Testis (tissue), 3 donors: ENCODE measurements around the gene EBLN1. TPM values are rescaled to one million over a fixed set of nuclear protein-coding genes. Genes with fewer than 3 reads are reported as not detected.
A peak's percentile ranks its signal among the peaks of the same experiment; 100 is the strongest.

ENCODE experiments used
- DNase-seq: peaks from one replicate; pipeline ENCODE4 v3.0.0-alpha.2; 2019
- H3K27ac ChIP-seq, 2 donors: fragments of 200-600 bp; sonication (generic); one replicate each; pipeline ENCODE4 v1.5.1; 2019
- H3K27me3 ChIP-seq: fragments of 200-600 bp; sonication (generic); one replicate; pipeline ENCODE4 v1.5.1; 2019
- H3K36me3 ChIP-seq: fragments of 200-600 bp; sonication (generic); one replicate; pipeline ENCODE4 v1.5.1; 2017; ENCODE audit warnings: low read depth; ENCODE audit errors: missing control alignments
- H3K4me1 ChIP-seq: fragments of 200-600 bp; sonication (generic); one replicate; pipeline ENCODE4 v1.5.1; 2019
- H3K4me3 ChIP-seq, 2 donors: fragments of 200-600 bp; sonication (generic); one replicate each; pipeline ENCODE4 v1.5.1; 2017 to 2019
- H3K9me3 ChIP-seq: fragments of 200-600 bp; sonication (generic); one replicate; pipeline ENCODE4 v1.5.1; 2017
- POLR2A ChIP-seq: fragments of 450-650 bp; IDR thresholded peaks from one replicate; pipeline ENCODE4 v1.6.1; 2017; ENCODE audit warnings: antibody characterized with exemption, mild to moderate bottlenecking, moderate library complexity
- WGBS, 2 donors: methylation state at CpG; one replicate each; pipeline ENCODE4 v1.1.5; 2018; 5-methylcytosine and 5-hydroxymethylcytosine counted together
- intact Hi-C: fragments of 100-400 bp; cut with DNase I; formaldehyde crosslinking; loops from one replicate; pipeline ENCODE4 v1.15.1; 2023; ENCODE audit warnings: low total_unique reads
- polyA plus RNA-seq: library from polyadenylated mRNA; stranded (reverse); fragments of 350-450 nt; fragmentation: Illumina TruSeq; extraction: RNeasy Lipid Tissue Mini Kit (QIAGEN cat#74804); gene quantifications from one replicate; pipeline ENCODE4 v1.2.3, GENCODE V29; 2014; ENCODE audit warnings: low read depth, low replicate concordance; ENCODE audit not compliant: insufficient read depth
- total RNA-seq, 2 donors: library from RNA; depleted of rRNA; stranded (reverse); fragments of >200 nt; gene quantifications; one replicate each; pipeline ENCODE4 v1.2.3, GENCODE V29; 2016
- TF ChIP-seq, protein P1 (sequence below), 3 experiments: fragments of 450-650 bp in 2 of 3; fragments of 200-600 bp in 1 of 3; sonication (generic) in 1 of 3; IDR thresholded peaks; one replicate each; pipeline ENCODE4 v1.5.1; 2016 to 2019; ENCODE audit warnings: antibody characterized with exemption in 3 of 3, mild to moderate bottlenecking in 2 of 3, moderate library complexity in 1 of 3

Gene EBLN1
- total and polyA plus RNA-seq, 3 donors from 2014 or later: 1.4 to 4.7 (median 3.5) TPM

DNA sequence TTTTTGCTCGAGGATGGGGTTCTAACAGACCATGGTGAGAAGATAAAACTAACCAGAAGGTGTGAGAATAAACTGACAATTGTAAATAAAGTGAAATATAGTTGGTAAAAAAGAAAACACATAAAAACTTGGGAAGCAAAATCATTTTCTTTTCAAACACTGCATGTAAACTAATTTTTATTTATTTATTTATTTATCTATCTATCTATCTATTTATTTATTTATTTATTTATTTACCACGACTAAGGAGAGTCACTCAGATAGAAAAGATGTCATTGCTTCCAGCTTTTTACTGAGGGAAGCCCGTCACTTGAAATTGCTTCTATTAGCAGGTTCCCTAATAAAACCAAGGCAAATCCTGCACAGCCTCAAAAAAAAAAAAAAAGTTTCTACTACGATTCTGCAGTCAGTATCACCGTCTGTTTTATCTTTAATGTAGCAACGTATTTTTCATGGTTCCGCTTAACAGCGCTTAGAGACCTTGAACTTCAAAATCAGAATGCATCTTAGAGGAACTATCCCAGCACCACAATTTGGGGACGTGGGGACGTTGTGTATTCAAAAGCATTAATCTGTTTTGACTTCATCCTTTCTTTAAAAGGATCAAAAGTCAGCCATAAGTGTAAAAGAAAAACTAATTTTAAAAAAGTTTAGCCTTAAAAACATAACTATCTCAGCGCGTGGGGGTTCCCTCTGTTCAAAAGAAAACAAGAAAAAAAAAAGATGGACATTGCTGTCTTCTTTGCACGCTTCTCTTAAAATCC is 33.3 kb upstream of the EBLN1 start:
- intact Hi-C loops: loop anchor here (10.0 kb wide), 1 partner anchor 716 kb away; the partner anchor contains the start of gene MLLT10
- no peaks in the 10 kb centered on the region for H3K9me3 ChIP-seq
- H3K27ac ChIP-seq: peak overlapping the region; percentile 99
- no peaks in the 10 kb centered on the region for H3K27me3 ChIP-seq
- H3K4me3 ChIP-seq: peak overlapping the region; percentile 73 to 83
- DNase-seq: no peak
- peaks cover 7% of the 10 kb centered on the region for H3K4me1 ChIP-seq
- WGBS, 2 donors: 3 to 5% methylated on average over 13 of the region's 13 CpGs
- TF ChIP-seq POLR2A: no peak
- TF ChIP-seq, protein P1, sequence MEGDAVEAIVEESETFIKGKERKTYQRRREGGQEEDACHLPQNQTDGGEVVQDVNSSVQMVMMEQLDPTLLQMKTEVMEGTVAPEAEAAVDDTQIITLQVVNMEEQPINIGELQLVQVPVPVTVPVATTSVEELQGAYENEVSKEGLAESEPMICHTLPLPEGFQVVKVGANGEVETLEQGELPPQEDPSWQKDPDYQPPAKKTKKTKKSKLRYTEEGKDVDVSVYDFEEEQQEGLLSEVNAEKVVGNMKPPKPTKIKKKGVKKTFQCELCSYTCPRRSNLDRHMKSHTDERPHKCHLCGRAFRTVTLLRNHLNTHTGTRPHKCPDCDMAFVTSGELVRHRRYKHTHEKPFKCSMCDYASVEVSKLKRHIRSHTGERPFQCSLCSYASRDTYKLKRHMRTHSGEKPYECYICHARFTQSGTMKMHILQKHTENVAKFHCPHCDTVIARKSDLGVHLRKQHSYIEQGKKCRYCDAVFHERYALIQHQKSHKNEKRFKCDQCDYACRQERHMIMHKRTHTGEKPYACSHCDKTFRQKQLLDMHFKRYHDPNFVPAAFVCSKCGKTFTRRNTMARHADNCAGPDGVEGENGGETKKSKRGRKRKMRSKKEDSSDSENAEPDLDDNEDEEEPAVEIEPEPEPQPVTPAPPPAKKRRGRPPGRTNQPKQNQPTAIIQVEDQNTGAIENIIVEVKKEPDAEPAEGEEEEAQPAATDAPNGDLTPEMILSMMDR (IDR thresholded peaks at IDR 0.05): no peak
- no peaks in the 10 kb centered on the region for H3K36me3 ChIP-seq

DNA sequence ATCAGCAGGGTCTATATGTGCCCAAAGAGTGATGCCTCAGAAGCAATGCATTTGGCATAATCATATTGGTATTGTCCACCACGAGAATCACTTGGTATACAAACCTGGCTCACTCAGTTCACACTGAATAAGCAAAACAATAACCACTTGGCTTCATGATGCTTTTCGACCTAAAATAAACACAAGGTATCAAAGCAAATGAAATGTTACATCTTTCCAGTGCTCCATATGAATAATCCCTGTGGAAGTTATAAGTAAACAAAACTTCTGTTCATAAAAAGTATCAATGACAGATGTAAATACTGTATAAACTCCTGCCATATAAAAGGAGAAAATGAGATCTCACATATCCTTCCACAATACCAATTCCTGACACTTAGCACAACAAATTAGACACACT is 29.8 kb upstream of the EBLN1 start:
- DNase-seq: no peak
- 54 to 66% methylated on average over 2 of the region's 2 CpGs for WGBS, 2 donors
- intact Hi-C loops: no loop called here
- TF ChIP-seq POLR2A: no peak
- TF ChIP-seq, protein P1 (IDR thresholded peaks at IDR 0.05): no peak
- Histone ChIP-seq H3K27me3 (no peaks in the 10 kb centered on the region), H3K36me3 (no peaks in the 10 kb centered on the region), H3K4me1 (peaks cover 7% of the 10 kb centered on the region), H3K27ac (peak overlapping the region; percentile 7 to 36), H3K4me3 (no peak overlapping the region), H3K9me3 (no peaks in the 10 kb centered on the region)

DNA sequence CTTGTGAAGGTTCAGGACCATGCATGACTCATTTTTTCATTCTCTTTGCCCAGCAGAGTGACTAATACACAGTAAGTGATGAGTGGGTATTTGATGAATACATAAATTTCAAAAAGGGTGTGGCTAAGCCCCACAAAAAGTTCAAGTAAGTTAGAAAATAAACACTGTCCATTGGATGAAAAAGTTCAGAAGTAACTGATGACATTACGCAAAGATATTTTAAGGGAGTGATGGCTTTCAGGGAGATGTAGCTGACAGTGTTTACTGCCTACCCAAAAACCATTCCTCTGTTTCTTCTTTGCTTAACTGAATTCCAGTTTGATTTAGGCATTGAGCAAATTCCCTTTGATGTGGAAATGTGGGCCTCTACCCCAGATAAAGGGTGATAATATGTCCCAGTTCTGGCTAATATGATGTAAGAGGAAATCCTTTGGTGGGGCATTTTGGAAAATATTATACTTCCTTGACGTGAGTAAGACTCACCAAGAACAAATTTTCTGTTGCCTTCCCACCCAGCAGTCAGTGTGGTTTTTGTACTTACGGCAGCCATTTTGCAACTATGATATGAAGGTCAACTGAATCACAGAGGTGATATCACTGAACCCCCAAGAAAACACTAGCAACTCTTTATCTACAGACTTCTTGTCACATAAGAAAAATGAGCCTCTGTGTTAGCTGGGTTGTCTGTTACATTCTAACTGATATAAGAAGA is 29.0 kb upstream of the EBLN1 start:
- Histone ChIP-seq H3K9me3 (no peaks in the 10 kb centered on the region), H3K27me3 (no peaks in the 10 kb centered on the region), H3K36me3 (no peaks in the 10 kb centered on the region), H3K27ac (peak overlapping the region; percentile 36 to 46), H3K4me1 (peaks cover 7% of the 10 kb centered on the region), H3K4me3 (no peak overlapping the region)
- WGBS, 2 donors: 64 to 86% methylated on average over 3 of the region's 3 CpGs
- intact Hi-C loops: no loop called here
- DNase-seq: no peak
- TF ChIP-seq, protein P1 (IDR thresholded peaks at IDR 0.05): no peak
- no peak for TF ChIP-seq POLR2A

GRCh38 chr10:22245567-22245966 is 27.8 kb upstream of the EBLN1 start:
- H3K9me3 ChIP-seq: no peaks in the 10 kb centered on the region
- no peak overlapping the region for H3K4me3 ChIP-seq
- intact Hi-C loops: no loop called here
- H3K27me3 ChIP-seq: no peaks in the 10 kb centered on the region
- TF ChIP-seq POLR2A: no peak
- TF ChIP-seq, protein P1 (IDR thresholded peaks at IDR 0.05): no peak
- WGBS, 2 donors: 50 to 64% methylated on average over 2 of the region's 2 CpGs
- no peak for DNase-seq
- no peaks in the 10 kb centered on the region for H3K36me3 ChIP-seq
- peaks cover 7% of the 10 kb centered on the region for H3K4me1 ChIP-seq
- no peak overlapping the region for H3K27ac ChIP-seq
